ENCODE measurements around the gene PSMB5.

Gene PSMB5

DNA sequence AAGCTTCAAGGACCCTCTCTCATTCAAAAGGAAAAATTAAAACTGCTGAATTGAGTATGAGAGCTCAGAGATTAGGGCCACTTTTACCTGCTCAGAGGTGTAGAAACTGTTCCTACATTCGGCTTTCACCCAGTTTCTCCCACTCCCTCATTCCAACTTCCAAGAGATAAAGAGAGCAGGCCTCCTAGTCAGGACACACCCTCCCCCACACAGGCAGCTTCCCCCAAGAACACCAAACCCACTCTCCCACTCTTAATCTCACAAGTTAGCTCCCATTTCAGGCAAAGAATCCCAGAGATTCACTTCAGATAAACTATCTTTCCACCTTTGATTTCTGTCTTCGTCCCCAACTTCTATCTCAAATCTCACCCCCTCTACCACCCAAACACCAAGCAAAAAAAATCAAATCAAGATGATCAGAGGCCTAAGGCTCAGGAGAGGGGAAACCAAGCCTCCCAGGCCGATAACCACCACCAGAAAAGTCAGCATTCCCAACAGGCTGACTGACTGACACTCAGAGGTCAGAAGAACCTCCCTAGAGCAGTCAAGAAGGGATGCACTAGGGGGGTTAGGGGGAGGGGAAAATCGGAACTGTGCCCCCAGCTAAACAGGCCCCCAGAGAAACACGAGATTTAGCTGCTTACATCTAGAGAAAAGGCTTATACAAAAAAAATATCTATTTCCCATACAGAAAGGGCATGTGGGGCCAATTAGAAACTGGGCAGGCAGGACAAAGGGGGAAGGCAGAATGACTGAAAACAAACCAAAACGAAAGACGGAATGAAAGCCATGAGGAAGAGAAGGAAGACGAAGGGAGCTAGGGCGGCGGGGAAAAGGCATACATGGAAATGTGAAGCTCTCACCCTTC, 35.8 kb upstream of the PSMB5 start:
- WGBS, 2 experiments (ENCODE audit: insufficient coverage in 2 of 2), result 11 to 20% methylated on average over 4 to 7 of the region's 10 CpGs

GRCh38 chr14:23069413-23069806, 34.7 kb upstream of the PSMB5 start:
- WGBS, 2 experiments (ENCODE audit: insufficient coverage in 2 of 2), result 38% methylated on average over 1 of the region's 4 CpGs; no CpG with 5 or more reads in 1 of the 2 experiments
- Histone ChIP-seq H3K27ac (ENCODE audit: low read depth, low read length, severe bottlenecking) (peak overlapping the region; percentile 32), H3K4me1 (ENCODE audit: control insufficient read depth, insufficient read depth, low read length, poor library complexity, severe bottlenecking) (peaks cover 31% of the 10 kb centered on the region), H3K9me3 (ENCODE audit: control insufficient read depth, low read length) (no peaks in the 10 kb centered on the region), H3K36me3 (ENCODE audit: control insufficient read depth, insufficient read depth, low read length) (peaks cover 72% of the 10 kb centered on the region), H3K4me3 (ENCODE audit: extremely low read depth, insufficient read depth, low read length, poor library complexity, severe bottlenecking) (peak overlapping the region; percentile 18)

More for the DNA sequence above, 35.8 kb upstream of the PSMB5 start:
- peaks cover 31% of the 10 kb centered on the region for H3K4me1 ChIP-seq (ENCODE audit: control insufficient read depth, insufficient read depth, low read length, poor library complexity, severe bottlenecking)
- peak overlapping the region; percentile 76 for H3K4me3 ChIP-seq (ENCODE audit: extremely low read depth, insufficient read depth, low read length, poor library complexity, severe bottlenecking)
- H3K9me3 ChIP-seq (ENCODE audit: control insufficient read depth, low read length), result no peaks in the 10 kb centered on the region
- peaks cover 72% of the 10 kb centered on the region for H3K36me3 ChIP-seq (ENCODE audit: control insufficient read depth, insufficient read depth, low read length)
- H3K27ac ChIP-seq (ENCODE audit: low read depth, low read length, severe bottlenecking), result peak overlapping the region; percentile 89

DNA sequence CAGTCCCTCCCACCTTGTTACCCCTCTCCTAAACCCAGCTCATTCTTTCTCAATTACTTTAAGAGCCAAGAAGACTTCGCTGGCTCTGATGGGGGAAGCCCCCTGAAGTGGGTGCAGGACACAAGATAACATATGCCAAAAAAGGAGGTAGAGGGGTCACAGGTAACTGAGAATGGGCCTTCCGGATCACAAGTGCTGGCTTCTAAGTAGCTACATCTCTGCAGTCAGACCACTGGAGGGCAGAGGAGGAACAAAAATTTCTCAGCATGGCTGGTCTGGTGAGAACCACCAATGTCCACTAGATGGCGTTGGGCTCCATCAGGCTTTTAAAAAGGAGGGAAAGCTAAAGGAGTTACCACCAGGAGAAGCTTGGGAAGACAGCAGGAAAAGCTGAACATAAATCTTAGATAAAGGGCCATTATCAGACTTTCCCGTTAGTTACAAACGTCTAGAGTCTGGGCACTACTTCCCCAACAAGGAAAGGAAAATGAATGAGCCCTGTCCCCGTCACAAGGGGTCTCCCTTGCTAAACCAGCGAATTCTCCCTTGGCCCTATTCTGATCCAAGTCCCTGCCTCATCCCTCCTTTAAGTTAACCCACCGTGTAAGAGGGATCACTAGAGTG, 34.2 kb upstream of the PSMB5 start:
- H3K36me3 ChIP-seq (ENCODE audit: control insufficient read depth, insufficient read depth, low read length), result peaks cover 72% of the 10 kb centered on the region
- no peaks in the 10 kb centered on the region for H3K9me3 ChIP-seq (ENCODE audit: control insufficient read depth, low read length)
- peak overlapping the region; percentile 32 for H3K27ac ChIP-seq (ENCODE audit: low read depth, low read length, severe bottlenecking)
- peak overlapping the region; percentile 18 for H3K4me3 ChIP-seq (ENCODE audit: extremely low read depth, insufficient read depth, low read length, poor library complexity, severe bottlenecking)
- WGBS, 2 experiments (ENCODE audit: insufficient coverage in 2 of 2), result 25 to 43% methylated on average over 8 of the region's 8 CpGs
- H3K4me1 ChIP-seq (ENCODE audit: control insufficient read depth, insufficient read depth, low read length, poor library complexity, severe bottlenecking), result peaks cover 31% of the 10 kb centered on the region

GRCh38 chr14:23067847-23068788, 33.4 kb upstream of the PSMB5 start:
- 91 to 97% methylated on average over 7 to 9 of the region's 14 CpGs for WGBS, 2 experiments (ENCODE audit: insufficient coverage in 2 of 2)
- H3K9me3 ChIP-seq (ENCODE audit: control insufficient read depth, low read length), result no peaks in the 10 kb centered on the region
- peaks cover 72% of the 10 kb centered on the region for H3K36me3 ChIP-seq (ENCODE audit: control insufficient read depth, insufficient read depth, low read length)

DNA sequence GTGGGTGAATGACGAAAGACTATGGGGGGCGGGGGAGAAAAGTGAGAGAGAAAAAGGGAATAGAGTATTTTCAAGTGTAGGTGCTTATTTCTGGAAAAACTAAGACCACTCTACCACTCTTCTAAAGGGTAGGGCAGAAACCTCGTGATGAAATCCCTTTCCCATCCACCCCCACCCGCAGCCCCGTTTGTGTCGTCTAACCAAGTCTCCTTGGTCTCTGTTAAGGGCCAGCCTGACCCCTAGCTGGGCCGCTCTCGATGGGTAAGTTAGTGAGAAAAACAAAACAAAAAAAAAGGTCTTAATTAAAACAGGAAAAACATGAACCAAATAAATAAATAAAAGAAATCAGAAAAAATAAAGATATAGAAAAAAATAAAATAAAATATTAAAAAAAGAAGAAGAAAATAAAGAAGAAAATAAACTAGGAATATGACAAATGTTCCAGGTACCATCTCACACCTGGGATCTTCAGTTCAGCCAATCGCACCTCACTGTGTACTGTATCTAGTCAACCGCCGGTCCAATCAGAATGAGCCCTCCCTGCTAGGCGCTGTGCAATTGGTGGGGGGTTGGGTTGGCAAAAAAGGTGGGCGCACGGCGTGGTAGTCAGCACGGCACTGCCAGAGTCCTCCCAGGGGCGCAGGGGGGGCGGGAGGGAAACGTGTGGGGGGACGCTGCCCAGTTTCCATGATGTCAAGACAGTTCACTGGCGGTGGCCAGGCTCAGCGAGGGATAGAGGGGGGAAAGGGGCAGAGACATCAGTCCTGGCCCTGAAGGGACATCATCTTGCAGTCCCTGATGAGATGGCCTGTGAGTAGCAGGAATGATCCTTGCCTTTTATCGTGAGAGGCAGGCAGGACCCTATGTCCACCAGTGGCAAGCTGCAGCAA, 32.4 kb upstream of the PSMB5 start:
- H3K36me3 ChIP-seq (ENCODE audit: control insufficient read depth, insufficient read depth, low read length), result peaks cover 74% of the 10 kb centered on the region
- peaks cover 40% of the 10 kb centered on the region for H3K4me1 ChIP-seq (ENCODE audit: control insufficient read depth, insufficient read depth, low read length, poor library complexity, severe bottlenecking)
- no peaks in the 10 kb centered on the region for H3K9me3 ChIP-seq (ENCODE audit: control insufficient read depth, low read length)
- no peak overlapping the region for H3K27ac ChIP-seq (ENCODE audit: low read depth, low read length, severe bottlenecking)
- 98 to 100% methylated on average over 4 to 11 of the region's 23 CpGs for WGBS, 2 experiments (ENCODE audit: insufficient coverage in 2 of 2)
- no peak overlapping the region for H3K4me3 ChIP-seq (ENCODE audit: extremely low read depth, insufficient read depth, low read length, poor library complexity, severe bottlenecking)

More at GRCh38 chr14:23067847-23068788, 33.4 kb upstream of the PSMB5 start:
- Histone ChIP-seq H3K4me3 (ENCODE audit: extremely low read depth, insufficient read depth, low read length, poor library complexity, severe bottlenecking) (peak overlapping the region; percentile 6), H3K4me1 (ENCODE audit: control insufficient read depth, insufficient read depth, low read length, poor library complexity, severe bottlenecking) (peaks cover 35% of the 10 kb centered on the region), H3K27ac (ENCODE audit: low read depth, low read length, severe bottlenecking) (no peak overlapping the region)

DNA sequence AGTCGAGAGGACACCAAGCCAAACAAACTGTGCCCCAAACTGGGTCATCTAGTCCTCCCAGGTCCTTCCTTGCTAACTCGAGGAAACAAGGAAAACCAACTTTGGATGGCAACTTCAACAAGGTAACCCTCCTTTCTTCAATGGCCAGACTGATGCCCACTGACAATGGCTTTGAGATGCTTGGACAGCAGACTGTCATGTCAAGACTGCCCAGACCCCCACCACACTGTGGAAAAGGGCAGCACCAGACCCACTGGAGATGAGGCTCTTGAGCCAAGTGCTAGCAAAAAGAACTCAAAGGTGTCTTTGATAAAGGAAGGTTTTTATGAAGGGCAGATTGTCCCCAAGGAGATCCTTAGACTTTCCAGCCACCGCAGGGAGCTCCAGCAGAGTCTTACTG, 31.7 kb upstream of the PSMB5 start:
- Histone ChIP-seq H3K4me1 (ENCODE audit: control insufficient read depth, insufficient read depth, low read length, poor library complexity, severe bottlenecking) (peaks cover 41% of the 10 kb centered on the region), H3K27ac (ENCODE audit: low read depth, low read length, severe bottlenecking) (no peak overlapping the region), H3K9me3 (ENCODE audit: control insufficient read depth, low read length) (no peaks in the 10 kb centered on the region), H3K4me3 (ENCODE audit: extremely low read depth, insufficient read depth, low read length, poor library complexity, severe bottlenecking) (no peak overlapping the region), H3K36me3 (ENCODE audit: control insufficient read depth, insufficient read depth, low read length) (peaks cover 79% of the 10 kb centered on the region)
- 96 to 100% methylated on average over 1 to 3 of the region's 3 CpGs for WGBS, 2 experiments (ENCODE audit: insufficient coverage in 2 of 2)

- peaks cover 41% of the 10 kb centered on the region for H3K4me1 ChIP-seq (ENCODE audit: control insufficient read depth, insufficient read depth, low read length, poor library complexity, severe bottlenecking)
- H3K9me3 ChIP-seq (ENCODE audit: control insufficient read depth, low read length), result no peaks in the 10 kb centered on the region
- WGBS, 2 experiments (ENCODE audit: insufficient coverage in 2 of 2), result 93 to 97% methylated on average over 3 to 4 of the region's 5 CpGs
- H3K27ac ChIP-seq (ENCODE audit: low read depth, low read length, severe bottlenecking), result peak overlapping the region; percentile 90
- H3K36me3 ChIP-seq (ENCODE audit: control insufficient read depth, insufficient read depth, low read length), result peaks cover 96% of the 10 kb centered on the region
- H3K4me3 ChIP-seq (ENCODE audit: extremely low read depth, insufficient read depth, low read length, poor library complexity, severe bottlenecking), result no peak overlapping the region
Measured at GRCh38 chr14:23063601-23064000, 28.9 kb upstream of the PSMB5 start.

DNA sequence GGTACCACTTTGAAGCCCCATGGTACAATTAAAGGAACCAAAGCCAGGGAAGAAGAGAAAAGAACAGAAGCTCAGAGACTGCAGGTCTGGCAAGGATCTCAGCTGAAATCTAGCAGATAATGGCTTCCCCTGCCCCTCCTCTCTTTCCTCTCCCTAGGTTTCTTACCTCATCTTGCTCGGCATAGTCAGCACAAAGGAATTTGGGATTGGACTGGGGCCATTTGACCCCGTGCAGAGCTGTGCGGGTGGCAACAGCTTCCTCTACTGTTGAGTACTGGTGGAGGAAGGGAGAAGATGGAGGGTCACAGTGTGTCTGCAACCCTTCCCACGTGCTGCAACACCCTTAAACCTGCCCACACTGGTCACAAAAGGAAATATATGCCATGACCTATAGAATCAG, 27.3 kb upstream of the PSMB5 start:
- Histone ChIP-seq H3K9me3 (ENCODE audit: control insufficient read depth, low read length) (no peaks in the 10 kb centered on the region), H3K4me1 (ENCODE audit: control insufficient read depth, insufficient read depth, low read length, poor library complexity, severe bottlenecking) (peaks cover 34% of the 10 kb centered on the region), H3K36me3 (ENCODE audit: control insufficient read depth, insufficient read depth, low read length) (peaks cover 84% of the 10 kb centered on the region), H3K4me3 (ENCODE audit: extremely low read depth, insufficient read depth, low read length, poor library complexity, severe bottlenecking) (no peak overlapping the region), H3K27ac (ENCODE audit: low read depth, low read length, severe bottlenecking) (peak overlapping the region; percentile 90)
- WGBS, 2 experiments (ENCODE audit: insufficient coverage in 2 of 2), result 83% methylated on average over 1 of the region's 4 CpGs; no CpG with 5 or more reads in 1 of the 2 experiments

GRCh38 chr14:23060536-23061260, 26.0 kb upstream of the PSMB5 start:
- H3K36me3 ChIP-seq (ENCODE audit: control insufficient read depth, insufficient read depth, low read length), result peaks cover 71% of the 10 kb centered on the region
- WGBS, 2 experiments (ENCODE audit: insufficient coverage in 2 of 2), result 92 to 98% methylated on average over 10 to 17 of the region's 17 CpGs
- H3K27ac ChIP-seq (ENCODE audit: low read depth, low read length, severe bottlenecking), result peak overlapping the region; percentile 90
- peaks cover 41% of the 10 kb centered on the region for H3K4me1 ChIP-seq (ENCODE audit: control insufficient read depth, insufficient read depth, low read length, poor library complexity, severe bottlenecking)
- H3K9me3 ChIP-seq (ENCODE audit: control insufficient read depth, low read length), result no peaks in the 10 kb centered on the region
- no peak overlapping the region for H3K4me3 ChIP-seq (ENCODE audit: extremely low read depth, insufficient read depth, low read length, poor library complexity, severe bottlenecking)

Measured in mesodermal cell (in vitro differentiated cells).